ENCODE data around the gene RGS3. TPM values are rescaled to one million over a fixed set of nuclear protein-coding genes. Genes with fewer than 3 reads are reported as not detected.

RGS3 gene
- polyA plus RNA-seq, 2 of the 4 experiments (the other 2 are of a cell fraction) = 19.6 to 22.9 TPM

GRCh38 chr9:113578882-113579282 is 115.4 kb downstream of the RGS3 start:
- Histone ChIP-seq H3K27ac (peak overlapping the region; percentile 36 to 82; a peak in 5 of 6 replicates), H3K4me3 (no peak overlapping the region), H3K4me2 (peak overlapping the region; percentile 35), H3K4me1 (peaks cover 46% of the 10 kb centered on the region), H3K9me3 (no peaks in the 10 kb centered on the region)
- WGBS (ENCODE audit: missing lambda C conversion rate) = 13% methylated on average over 5 of the region's 5 CpGs
- no peak for TF ChIP-seq RAD21 (conservative IDR thresholded peaks at IDR 0.05 in 1 of 2, IDR thresholded peaks at IDR 0.05 in 1 of 2)
- peak; percentile 30; the same call in 1 of the 2 replicates for TF ChIP-seq FOSL2 (IDR thresholded peaks at IDR 0.05)
- TF ChIP-seq FOSL2 (CRISPR knock-in tag; IDR thresholded peaks at IDR 0.05) = peak; percentile 43; the same call in 1 of the 2 replicates
- DNase-seq (ENCODE audit: low read depth in 1 of 2, low spot score in 1 of 2) = peak; percentile 65 to 78
- ATAC-seq = peak; percentile 75 to 80
- peak; percentile 28 for FAIRE-seq
- CTCF ChIA-PET = interaction anchor here (0.8 to 31.8 kb wide), 8 partner anchors 10 to 171 kb away, joined by 3 to 1349 read pairs (median 3); no protein-coding TSS in a partner anchor
- POLR2A ChIA-PET = interaction anchor here (1.0 to 1.2 kb wide), 2 partner anchors 15 to 133 kb away, joined by 3 to 7 read pairs; no protein-coding TSS in a partner anchor

- Histone ChIP-seq H3K4me1 (peaks cover 40% of the 10 kb centered on the region), H3K4me2 (peak overlapping the region; percentile 35), H3K27ac (peak overlapping the region; percentile 36 to 82; a peak in 5 of 6 replicates), H3K4me3 (no peak overlapping the region), H3K9me3 (no peaks in the 10 kb centered on the region)
- ChIA-PET POLR2A (interaction anchor here (1.0 to 1.2 kb wide), 2 partner anchors 15 to 133 kb away, joined by 3 to 7 read pairs; no protein-coding TSS in a partner anchor), CTCF (interaction anchor here (1.1 to 31.8 kb wide), 7 partner anchors 11 to 171 kb away, joined by 3 to 1349 read pairs (median 3); no protein-coding TSS in a partner anchor)
- DNase-seq (ENCODE audit: low read depth in 1 of 2, low spot score in 1 of 2) = no peak
- TF ChIP-seq FOSL2 (IDR thresholded peaks at IDR 0.05) (0 out of 2 replicates have a peak, but pooled peaks have one; percentile 2), FOSL2 (CRISPR knock-in tag; IDR thresholded peaks at IDR 0.05) (no peak), ZC3H11A (IDR thresholded peaks at IDR 0.05) (no peak), EHMT2 (IDR thresholded peaks at IDR 0.05; ENCODE audit: low read depth) (no peak)
- 90% methylated on average over 5 of the region's 5 CpGs for WGBS (ENCODE audit: missing lambda C conversion rate)
- peak; percentile 28; a peak in 3 of 6 replicates for ATAC-seq
- no peak for FAIRE-seq
These were observed 115.9 kb downstream of the RGS3 start for GRCh38 chr9:113579283-113580040.

- H3K4me2 ChIP-seq = no peak overlapping the region
- FAIRE-seq (no peak), DNase-seq (ENCODE audit: low read depth in 1 of 2, low spot score in 1 of 2) (no peak), ATAC-seq (no peak)
- H3K27ac ChIP-seq = peak overlapping the region; percentile 36 to 82; a peak in 5 of 6 replicates
- H3K9me3 ChIP-seq = no peaks in the 10 kb centered on the region
- H3K4me3 ChIP-seq = no peak overlapping the region
- TF ChIP-seq FOSL2 (IDR thresholded peaks at IDR 0.05) (no peak), FOSL2 (CRISPR knock-in tag; IDR thresholded peaks at IDR 0.05) (no peak), BHLHE40 (IDR thresholded peaks at IDR 0.05; ENCODE audit: low read depth, low read length) (no peak), BCL3 (IDR thresholded peaks at IDR 0.05) (no peak), HDAC2 (IDR thresholded peaks at IDR 0.05) (no peak), RARB (CRISPR knock-in tag; IDR thresholded peaks at IDR 0.05) (no peak), PHF8 (IDR thresholded peaks at IDR 0.05; ENCODE audit: borderline replicate concordance, low read depth) (no peak), CHD2 (IDR thresholded peaks at IDR 0.05; ENCODE audit: low read length, partially characterized antibody) (no peak)
- POLR2A ChIA-PET = no interaction called here
- H3K4me1 ChIP-seq = peaks cover 38% of the 10 kb centered on the region
- WGBS (ENCODE audit: missing lambda C conversion rate) = 85% methylated on average over 11 of the region's 12 CpGs
- CTCF ChIA-PET = interaction anchor here (1.1 to 31.8 kb wide), 6 partner anchors 10 to 172 kb away, joined by 3 to 1349 read pairs (median 74); no protein-coding TSS in a partner anchor
These were observed 116.8 kb downstream of the RGS3 start for GRCh38 chr9:113580041-113580953.

- Histone ChIP-seq H3K4me3 (no peak overlapping the region), H3K9me3 (no peaks in the 10 kb centered on the region), H3K4me1 (peaks cover 38% of the 10 kb centered on the region), H3K4me2 (no peak overlapping the region), H3K27ac (peak overlapping the region in 1 of 2 experiments; percentile 82; a peak in 3 of 6 replicates)
- no peak for FAIRE-seq
- DNase-seq (ENCODE audit: low read depth in 1 of 2, low spot score in 1 of 2) = no peak
- 89% methylated on average over 1 of the region's 4 CpGs for WGBS (ENCODE audit: missing lambda C conversion rate)
- CTCF ChIA-PET = interaction anchor here (12.5 to 31.8 kb wide), 3 partner anchors 9 to 133 kb away, joined by 145 to 1349 read pairs (median 390); no protein-coding TSS in a partner anchor
- POLR2A ChIA-PET = no interaction called here
- ATAC-seq = no peak
- TF ChIP-seq REST (IDR thresholded peaks at IDR 0.05) (no peak), POLR2A (IDR thresholded peaks at IDR 0.05; ENCODE audit: low read length) (no peak), E2F6 (IDR thresholded peaks at IDR 0.05; ENCODE audit: borderline replicate concordance, low read depth) (no peak), HEYL (CRISPR knock-in tag; IDR thresholded peaks at IDR 0.05) (no peak), HES2 (IDR thresholded peaks at IDR 0.05) (no peak), ATOH8 (CRISPR knock-in tag; IDR thresholded peaks at IDR 0.05; ENCODE audit: low read depth) (no peak), RFX5 (IDR thresholded peaks at IDR 0.05) (no peak), CBX2 (IDR thresholded peaks at IDR 0.05; ENCODE audit: borderline replicate concordance, low read depth) (no peak)
These were observed 117.4 kb downstream of the RGS3 start for GRCh38 chr9:113580954-113581311.

All from A549 (cell line).